Peyer's patch (tissue), 4 donors: ENCODE data around the gene TRIM41.
"Not testable (repeated sequence)": the region's sequence is repeated elsewhere in the genome, so short reads cannot be mapped to it uniquely, and the experiment has no call there.

Experiments
- CTCF ChIP-seq, 6 experiments: fragments of 450-650 bp in 4 of 6; fragments of 200-600 bp in 2 of 6; sonication (generic) in 1 of 6; IDR thresholded peaks; one replicate each; pipeline ENCODE4 v1.5.1; 2017 to 2019; ENCODE audit warnings: antibody characterized with exemption in 6 of 6, mild to moderate bottlenecking in 3 of 6, moderate library complexity in 1 of 6
- POLR2A ChIP-seq, 2 donors: fragments of 450-650 bp; IDR thresholded peaks; one replicate each; pipeline ENCODE4 v1.5.1; 2017; ENCODE audit warnings: antibody characterized with exemption in 2 of 2, mild to moderate bottlenecking in 2 of 2, moderate library complexity in 2 of 2

DNA sequence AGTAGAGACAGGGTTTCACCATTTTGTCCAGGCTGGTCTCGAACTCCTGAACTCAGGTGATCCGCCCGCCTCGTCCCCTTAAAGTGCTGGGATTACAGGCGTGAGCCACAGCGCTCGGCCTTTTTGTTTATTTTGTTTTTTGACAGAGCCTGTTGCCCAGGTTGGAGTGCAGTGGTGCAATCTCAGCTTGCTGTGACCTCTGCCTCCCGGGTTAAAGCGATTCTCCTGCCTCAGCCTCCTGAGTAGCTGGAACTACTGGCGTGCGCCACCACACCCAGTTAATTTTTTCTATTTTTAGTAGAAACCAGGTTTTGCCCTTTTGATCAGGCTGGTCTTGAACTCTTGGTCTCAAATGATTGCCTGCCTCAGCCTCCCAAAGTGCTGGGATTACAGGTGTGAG lies 12.9 kb upstream of the TRIM41 start:
- not testable (repeated sequence) for TF ChIP-seq POLR2A, CTCF (IDR thresholded peaks at IDR 0.05)
